Mammary microvascular endothelial cell (primary cell): ENCODE data around the gene DIAPH2. TPM values are rescaled to one million over a fixed set of nuclear protein-coding genes. Genes with fewer than 3 reads are reported as not detected.

Source experiments
- total RNA-seq: library from RNA; depleted of rRNA; stranded (reverse); fragments of >200 nt; gene quantifications from 2 replicates; pipeline ENCODE4 v1.2.3, GENCODE V29; 2015

DIAPH2 gene
- 28.0 and 28.4 TPM in 2 replicates for total RNA-seq

DNA sequence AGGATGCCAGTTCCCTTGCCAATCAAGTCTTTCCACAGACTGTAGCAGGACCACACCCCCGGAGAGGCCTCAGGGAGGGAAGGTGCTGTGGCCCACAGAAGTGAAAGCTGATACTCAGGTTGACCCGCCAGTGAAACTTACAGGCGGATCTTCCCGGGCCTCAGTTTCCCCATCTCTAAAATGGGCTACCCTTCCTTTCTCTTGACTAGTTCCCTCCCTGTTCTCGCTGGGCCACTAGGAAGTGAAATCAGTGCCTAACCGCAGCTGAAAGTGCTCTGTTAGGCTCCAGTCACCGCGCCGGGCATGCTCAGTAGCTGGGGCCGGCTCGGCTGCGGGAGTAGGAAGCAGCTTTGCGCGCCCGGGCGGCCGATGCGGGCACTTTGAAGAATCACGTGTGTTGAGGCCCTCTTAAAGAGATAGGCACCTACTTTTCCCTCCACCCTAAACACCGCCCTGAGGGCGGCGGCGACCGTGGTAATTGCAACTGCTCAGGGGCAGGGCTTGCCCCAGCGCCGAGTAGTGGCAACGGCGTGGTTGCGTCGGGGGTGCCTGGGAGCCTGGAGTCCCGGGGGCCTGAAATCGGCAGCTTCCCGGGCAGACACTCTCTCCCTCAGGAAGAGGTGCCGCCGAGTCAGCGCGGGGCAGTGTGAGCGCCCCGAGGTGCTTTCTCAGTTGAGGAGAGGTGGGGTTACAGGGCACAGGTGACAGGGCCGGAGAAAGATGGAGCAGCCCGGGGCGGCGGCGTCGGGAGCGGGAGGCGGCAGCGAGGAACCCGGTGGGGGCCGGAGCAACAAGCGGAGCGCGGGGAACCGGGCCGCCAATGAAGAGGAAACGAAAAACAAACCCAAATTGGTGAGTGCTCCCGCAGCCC is at the start of gene DIAPH2:
Gene DIAPH2, plus strand, starts transcription at position 504 of the 871 bp plus-strand sequence.

DNA sequence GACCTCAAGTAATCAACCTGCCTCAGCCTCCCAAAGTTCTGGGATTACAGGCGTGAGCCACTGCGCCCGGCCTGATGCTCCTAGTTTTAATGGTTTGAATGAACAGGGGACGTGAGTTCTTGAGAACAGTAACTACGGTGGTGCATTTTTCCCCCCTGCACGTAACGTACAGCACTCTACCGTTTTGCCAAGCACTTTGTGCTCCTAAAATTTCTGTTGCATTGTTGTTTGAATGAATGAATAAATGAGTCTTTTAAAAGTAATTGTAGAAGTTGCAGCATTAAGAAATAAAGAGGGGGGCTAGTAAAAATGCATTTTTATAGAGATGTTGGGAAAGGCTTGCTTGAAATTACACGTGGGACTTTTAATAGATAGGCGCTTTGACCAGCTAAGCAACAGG is 199.0 kb downstream of the DIAPH2 start, which contains the start of gene RPA4:
Gene RPA4, plus strand, starts transcription at position 301 of the 400 bp plus-strand sequence. CDS start 403 bp downstream, outside the sequence.

Other genes with a start within 250 kb of the DIAPH2 start
- 0.49 and 0.60 TPM in 2 replicates for gene RPA4, start 199.1 kb downstream of the DIAPH2 start, total RNA-seq